ENCODE data around the gene CAMK2A.
A peak's percentile ranks its signal among the peaks of the same experiment; 100 is the strongest.

Gene CAMK2A

DNA sequence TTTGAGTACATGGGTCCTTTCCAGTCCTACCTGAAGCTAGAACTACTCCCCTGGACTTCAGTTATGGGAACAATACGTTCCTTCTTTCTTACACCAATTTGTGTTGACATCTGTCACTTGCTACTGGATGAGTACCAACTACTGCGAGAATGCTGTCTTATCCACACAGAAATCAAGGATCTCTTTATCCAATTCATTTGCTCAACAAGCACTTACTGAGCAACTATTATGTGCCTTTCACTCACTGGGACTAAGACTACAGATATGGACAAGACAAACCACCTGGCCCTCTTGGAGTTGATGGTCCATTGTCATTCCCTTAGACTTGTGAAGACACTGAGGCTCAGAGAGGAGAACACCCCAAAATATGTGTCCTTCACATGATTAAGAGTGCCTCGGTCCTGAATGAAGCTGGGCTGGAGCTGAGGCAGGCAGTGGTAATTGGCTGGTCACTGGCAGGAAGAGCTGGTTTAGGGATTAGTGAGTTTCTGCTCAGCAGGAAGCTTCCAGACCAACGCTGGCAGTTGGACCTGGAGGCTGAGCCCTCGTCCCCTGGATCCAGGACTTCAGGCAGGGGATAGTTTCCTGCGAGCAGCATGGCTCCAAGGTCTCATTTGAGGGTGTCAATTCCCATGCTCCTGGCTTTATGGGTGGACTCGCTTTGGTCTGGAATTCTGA lies 21.6 kb upstream of the CAMK2A start:
- ChIA-PET CTCF (interaction anchor here (0.6 kb wide), 1 partner anchor 725 kb away, joined by 3 read pairs; no protein-coding TSS in a partner anchor), POLR2A (interaction anchor here (0.6 to 0.8 kb wide), 4 partner anchors 16 to 263 kb away, joined by 3 to 5 read pairs (median 4); partner anchors contain the start of gene TCOF1)
- Histone ChIP-seq H3K4me1 (ENCODE audit: control insufficient read depth, insufficient read depth, low read length) (peaks cover 9% of the 10 kb centered on the region; the same call in 1 of the 2 replicates), H3K36me3 (ENCODE audit: control insufficient read depth in 2 of 2, insufficient read depth in 1 of 2, low read length in 2 of 2) (no peaks in the 10 kb centered on the region), H3K27ac (ENCODE audit: extremely low read depth, low read depth, low read length) (no peak overlapping the region), H3K9me3 (ENCODE audit: control insufficient read depth, insufficient read depth, low read depth, low read length) (no peaks in the 10 kb centered on the region), H3K4me3 (ENCODE audit: low read depth, low read length) (no peak overlapping the region)
- TF ChIP-seq ZBTB17 (tag by site-specific recombination; IDR thresholded peaks at IDR 0.05) (no peak), ZNF664 (tag by site-specific recombination; IDR thresholded peaks at IDR 0.05) (peak; percentile 93)

DNA sequence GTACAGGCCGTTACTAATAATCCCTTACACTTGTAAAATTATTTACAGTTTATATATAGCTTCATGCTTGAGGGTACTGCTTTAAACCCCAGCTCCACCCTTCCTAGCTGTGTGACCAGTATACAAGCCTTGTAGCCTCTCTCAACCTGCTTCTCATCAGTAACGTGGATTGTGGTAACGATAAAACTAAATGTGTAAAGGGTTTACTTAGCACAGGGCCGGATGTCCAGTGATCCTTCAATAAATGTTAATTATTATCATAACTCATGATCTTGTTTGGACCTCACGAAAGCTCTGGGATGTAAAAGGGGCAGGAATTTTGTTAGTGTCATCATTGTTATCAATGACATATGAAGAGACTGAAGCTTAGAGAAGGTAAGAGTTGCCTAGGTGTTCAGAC lies 20.7 kb upstream of the CAMK2A start:
- TF ChIP-seq ZNF473 (tag by site-specific recombination; IDR thresholded peaks at IDR 0.05) = no peak
- no peaks in the 10 kb centered on the region for H3K9me3 ChIP-seq (ENCODE audit: control insufficient read depth, insufficient read depth, low read depth, low read length)
- H3K36me3 ChIP-seq (ENCODE audit: control insufficient read depth in 2 of 2, insufficient read depth in 1 of 2, low read length in 2 of 2) = no peaks in the 10 kb centered on the region
- peaks cover 10% of the 10 kb centered on the region; the same call in 1 of the 2 replicates for H3K4me1 ChIP-seq (ENCODE audit: control insufficient read depth, insufficient read depth, low read length)
- ChIA-PET POLR2A (interaction anchor here (0.7 kb wide), 1 partner anchor 136 kb away, joined by 3 read pairs; no protein-coding TSS in a partner anchor), CTCF (interaction anchor here (0.6 to 0.7 kb wide), 3 partner anchors 40 to 724 kb away, joined by 3 read pairs; no protein-coding TSS in a partner anchor)
- H3K4me3 ChIP-seq (ENCODE audit: low read depth, low read length) = no peak overlapping the region
- H3K27ac ChIP-seq (ENCODE audit: extremely low read depth, low read depth, low read length) = no peak overlapping the region

DNA sequence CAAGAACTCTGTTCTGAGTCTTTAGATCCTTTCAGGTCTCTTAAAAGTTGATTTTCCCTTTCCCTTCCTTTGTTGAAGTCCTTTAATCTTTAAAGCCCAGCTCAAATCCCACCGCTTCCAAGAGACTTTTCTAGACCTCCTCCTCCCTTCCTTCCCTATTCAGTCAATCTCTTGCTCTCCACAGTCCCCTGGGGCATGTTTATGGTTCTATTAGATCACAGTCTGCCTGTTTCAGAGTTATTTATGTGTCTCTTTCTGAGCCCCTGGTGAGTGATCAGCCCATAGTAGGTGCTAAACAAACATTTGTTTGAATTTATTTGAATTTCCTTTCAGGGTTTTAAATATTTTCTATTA lies 20.3 kb upstream of the CAMK2A start:
- no peak for TF ChIP-seq ZNF561 (tag by site-specific recombination; IDR thresholded peaks at IDR 0.05; ENCODE audit: borderline replicate concordance)
- TF ChIP-seq OVOL3 (tag by site-specific recombination; IDR thresholded peaks at IDR 0.05) = no peak
- TF ChIP-seq ZNF600 (tag by site-specific recombination; IDR thresholded peaks at IDR 0.05) = no peak
- TF ChIP-seq ZNF664 (tag by site-specific recombination; IDR thresholded peaks at IDR 0.05) = peak; percentile 38; the same call in 1 of the 2 replicates
- TF ChIP-seq, protein P1, sequence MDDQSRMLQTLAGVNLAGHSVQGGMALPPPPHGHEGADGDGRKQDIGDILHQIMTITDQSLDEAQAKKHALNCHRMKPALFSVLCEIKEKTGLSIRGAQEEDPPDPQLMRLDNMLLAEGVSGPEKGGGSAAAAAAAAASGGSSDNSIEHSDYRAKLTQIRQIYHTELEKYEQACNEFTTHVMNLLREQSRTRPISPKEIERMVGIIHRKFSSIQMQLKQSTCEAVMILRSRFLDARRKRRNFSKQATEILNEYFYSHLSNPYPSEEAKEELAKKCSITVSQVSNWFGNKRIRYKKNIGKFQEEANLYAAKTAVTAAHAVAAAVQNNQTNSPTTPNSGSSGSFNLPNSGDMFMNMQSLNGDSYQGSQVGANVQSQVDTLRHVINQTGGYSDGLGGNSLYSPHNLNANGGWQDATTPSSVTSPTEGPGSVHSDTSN (CRISPR knock-in tag; IDR thresholded peaks at IDR 0.05) = no peak
- TF ChIP-seq, protein P2, sequence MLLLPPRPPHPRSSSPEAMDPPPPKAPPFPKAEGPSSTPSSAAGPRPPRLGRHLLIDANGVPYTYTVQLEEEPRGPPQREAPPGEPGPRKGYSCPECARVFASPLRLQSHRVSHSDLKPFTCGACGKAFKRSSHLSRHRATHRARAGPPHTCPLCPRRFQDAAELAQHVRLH (tag by site-specific recombination; IDR thresholded peaks at IDR 0.05) = no peak
- TF ChIP-seq ZSCAN30 (tag by site-specific recombination; IDR thresholded peaks at IDR 0.05) = no peak
- no peak for TF ChIP-seq ZNF248 (tag by site-specific recombination; IDR thresholded peaks at IDR 0.05)
- TF ChIP-seq RBAK (tag by site-specific recombination; IDR thresholded peaks at IDR 0.05) = no peak
- peak; percentile 24 for TF ChIP-seq ZIC2 (tag by site-specific recombination; IDR thresholded peaks at IDR 0.05)
- no peak for TF ChIP-seq ZNF555 (tag by site-specific recombination; conservative IDR thresholded peaks at IDR 0.05)
- no peak for TF ChIP-seq ZNF138 (tag by site-specific recombination; IDR thresholded peaks at IDR 0.05; ENCODE audit: borderline replicate concordance)
- TF ChIP-seq, protein P3, sequence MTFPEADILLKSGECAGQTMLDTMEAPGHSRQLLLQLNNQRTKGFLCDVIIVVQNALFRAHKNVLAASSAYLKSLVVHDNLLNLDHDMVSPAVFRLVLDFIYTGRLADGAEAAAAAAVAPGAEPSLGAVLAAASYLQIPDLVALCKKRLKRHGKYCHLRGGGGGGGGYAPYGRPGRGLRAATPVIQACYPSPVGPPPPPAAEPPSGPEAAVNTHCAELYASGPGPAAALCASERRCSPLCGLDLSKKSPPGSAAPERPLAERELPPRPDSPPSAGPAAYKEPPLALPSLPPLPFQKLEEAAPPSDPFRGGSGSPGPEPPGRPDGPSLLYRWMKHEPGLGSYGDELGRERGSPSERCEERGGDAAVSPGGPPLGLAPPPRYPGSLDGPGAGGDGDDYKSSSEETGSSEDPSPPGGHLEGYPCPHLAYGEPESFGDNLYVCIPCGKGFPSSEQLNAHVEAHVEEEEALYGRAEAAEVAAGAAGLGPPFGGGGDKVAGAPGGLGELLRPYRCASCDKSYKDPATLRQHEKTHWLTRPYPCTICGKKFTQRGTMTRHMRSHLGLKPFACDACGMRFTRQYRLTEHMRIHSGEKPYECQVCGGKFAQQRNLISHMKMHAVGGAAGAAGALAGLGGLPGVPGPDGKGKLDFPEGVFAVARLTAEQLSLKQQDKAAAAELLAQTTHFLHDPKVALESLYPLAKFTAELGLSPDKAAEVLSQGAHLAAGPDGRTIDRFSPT (tag by site-specific recombination; IDR thresholded peaks at IDR 0.05) = no peak
- no peak for TF ChIP-seq ZNF311 (tag by site-specific recombination; IDR thresholded peaks at IDR 0.05; ENCODE audit: borderline replicate concordance)
- no peak for TF ChIP-seq ZNF707 (tag by site-specific recombination; IDR thresholded peaks at IDR 0.05)
- no peak for TF ChIP-seq ZNF677 (tag by site-specific recombination; IDR thresholded peaks at IDR 0.05)
- TF ChIP-seq HOXC10 (CRISPR knock-in tag; IDR thresholded peaks at IDR 0.05) = no peak
- TF ChIP-seq ZBTB17 (tag by site-specific recombination; IDR thresholded peaks at IDR 0.05) = 0 out of 2 replicates have a peak, but pooled peaks have one; percentile 38
- no peak for TF ChIP-seq ZNF19 (tag by site-specific recombination; IDR thresholded peaks at IDR 0.05; ENCODE audit: low read depth)
- TF ChIP-seq FEZF1 (tag by site-specific recombination; IDR thresholded peaks at IDR 0.05) = no peak
- TF ChIP-seq ZNF155 (tag by site-specific recombination; IDR thresholded peaks at IDR 0.05) = no peak
- no peak for TF ChIP-seq YY2 (tag by site-specific recombination; IDR thresholded peaks at IDR 0.05)

More for the DNA sequence above, 20.3 kb upstream of the CAMK2A start:
- CTCF ChIA-PET = interaction anchor here (0.6 to 0.7 kb wide), 2 partner anchors 37 to 40 kb away, joined by 3 to 7 read pairs; no protein-coding TSS in a partner anchor
- Histone ChIP-seq H3K4me1 (ENCODE audit: control insufficient read depth, insufficient read depth, low read length) (peaks cover 10% of the 10 kb centered on the region; the same call in 1 of the 2 replicates), H3K27ac (ENCODE audit: extremely low read depth, low read depth, low read length) (no peak overlapping the region), H3K4me3 (ENCODE audit: low read depth, low read length) (no peak overlapping the region), H3K36me3 (ENCODE audit: control insufficient read depth in 2 of 2, insufficient read depth in 1 of 2, low read length in 2 of 2) (no peaks in the 10 kb centered on the region), H3K9me3 (ENCODE audit: control insufficient read depth, insufficient read depth, low read depth, low read length) (no peaks in the 10 kb centered on the region)
- POLR2A ChIA-PET = no interaction called here

All from HEK293 (cell line).